Activated T-cell treated with anti-CD3 and anti-CD28 coated beads, Interleukin-2, amount 50 U/mL, for 72 hours (primary cell): ENCODE results near the gene SESN3. TPM values are rescaled to one million over a fixed set of nuclear protein-coding genes. Genes with fewer than 3 reads are reported as not detected.
A peak's percentile ranks its signal among the peaks of the same experiment; 100 is the strongest.

Experiments
- ATAC-seq, 2 donors: fragments of 150-1000 bp; cut with Tn5 transposase; replicated peaks in 1 of 2; 2 replicates each; pipeline ENCODE4 v1.10.0; 2021; ENCODE audit warnings: moderate library complexity in 2 of 2, mild to moderate bottlenecking in 1 of 2
- DNase-seq, 2 donors: peaks; one replicate each; pipeline ENCODE4 v3.0.0; 2021 to 2022; ENCODE audit warnings: mixed read lengths in 1 of 2
- H3K27ac Mint-ChIP-seq: one replicate; pipeline ENCODE4 v1.8.0; 2022; ENCODE audit warnings: mild to moderate bottlenecking, moderate library complexity, mixed read lengths
- H3K27me3 Mint-ChIP-seq: one replicate; pipeline ENCODE4 v1.8.0; 2022; ENCODE audit warnings: low read depth, mixed read lengths
- H3K36me3 Mint-ChIP-seq, 2 donors: one replicate each; pipeline ENCODE4 v1.8.0; 2022; ENCODE audit warnings: mixed read lengths in 2 of 2, mild to moderate bottlenecking in 1 of 2; ENCODE audit not compliant: insufficient read depth in 2 of 2
- H3K4me1 Mint-ChIP-seq: one replicate; pipeline ENCODE4 v1.8.0; 2022; ENCODE audit warnings: low read depth, mixed read lengths
- H3K4me3 Mint-ChIP-seq, 2 donors: one replicate each; pipeline ENCODE4 v1.8.0; 2022; ENCODE audit warnings: mild to moderate bottlenecking in 2 of 2, mixed read lengths in 2 of 2, moderate library complexity in 2 of 2
- H3K9me3 Mint-ChIP-seq, 2 donors: one replicate each; pipeline ENCODE4 v1.8.0; 2022; ENCODE audit warnings: mixed read lengths in 2 of 2
- total RNA-seq, 2 donors: library from RNA; stranded (reverse); gene quantifications; one replicate each; pipeline ENCODE4 v1.2.3, GENCODE V29; 2022

SESN3 gene
- total RNA-seq, 2 donors from 2014 or later, result 13.7 to 15.6 TPM

- Mint-ChIP-seq H3K4me1 (peaks cover 16% of the 10 kb centered on the region), H3K4me3 (no peak overlapping the region), H3K36me3 (no peaks in the 10 kb centered on the region), H3K27me3 (peaks cover 6% of the 10 kb centered on the region), H3K27ac (no peak overlapping the region), H3K9me3 (no peaks in the 10 kb centered on the region)
- DNase-seq, result no peak
- peak; percentile 24 to 41 for ATAC-seq
Observed at GRCh38 chr11:95135880-95136279, 95.1 kb downstream of the SESN3 start.

- no peak for DNase-seq
- Mint-ChIP-seq H3K27ac (no peak overlapping the region), H3K27me3 (peaks cover 6% of the 10 kb centered on the region), H3K4me1 (peaks cover 16% of the 10 kb centered on the region), H3K4me3 (no peak overlapping the region), H3K9me3 (no peaks in the 10 kb centered on the region), H3K36me3 (no peaks in the 10 kb centered on the region)
- no peak for ATAC-seq
Observed at GRCh38 chr11:95135155-95135554, 95.8 kb downstream of the SESN3 start.

GRCh38 chr11:95134491-95134890, 96.5 kb downstream of the SESN3 start:
- Mint-ChIP-seq H3K27ac (no peak overlapping the region), H3K4me3 (no peak overlapping the region), H3K36me3 (no peaks in the 10 kb centered on the region), H3K9me3 (no peaks in the 10 kb centered on the region), H3K27me3 (peaks cover 6% of the 10 kb centered on the region), H3K4me1 (peaks cover 16% of the 10 kb centered on the region)
- ATAC-seq (peak in 1 of 2 donors; percentile 69), DNase-seq (no peak)

- no peak for DNase-seq
- Mint-ChIP-seq H3K27me3 (peaks cover 6% of the 10 kb centered on the region), H3K4me1 (peaks cover 19% of the 10 kb centered on the region), H3K36me3 (peaks cover 0 to 2% of the 10 kb centered on the region in 2 donors), H3K4me3 (no peak overlapping the region), H3K27ac (no peak overlapping the region), H3K9me3 (no peaks in the 10 kb centered on the region)
- ATAC-seq, result no peak
Observed at GRCh38 chr11:95132956-95133355, 98.0 kb downstream of the SESN3 start.

GRCh38 chr11:95128602-95129001, 102.4 kb downstream of the SESN3 start:
- Mint-ChIP-seq H3K4me1 (peaks cover 8% of the 10 kb centered on the region), H3K27ac (no peak overlapping the region), H3K9me3 (no peaks in the 10 kb centered on the region), H3K36me3 (peaks cover 0 to 2% of the 10 kb centered on the region in 2 donors), H3K4me3 (no peak overlapping the region), H3K27me3 (no peaks in the 10 kb centered on the region)
- peak; percentile 18 to 52 for ATAC-seq
- no peak for DNase-seq

- H3K4me1 Mint-ChIP-seq, result peaks cover 21% of the 10 kb centered on the region
- H3K27me3 Mint-ChIP-seq, result no peaks in the 10 kb centered on the region
- peaks cover 4 to 6% of the 10 kb centered on the region in 2 donors for H3K36me3 Mint-ChIP-seq
- no peak for ATAC-seq
- no peak for DNase-seq
- no peak overlapping the region for H3K4me3 Mint-ChIP-seq
- no peak overlapping the region for H3K27ac Mint-ChIP-seq
- no peaks in the 10 kb centered on the region for H3K9me3 Mint-ChIP-seq
Observed at GRCh38 chr11:95123556-95123955, 107.4 kb downstream of the SESN3 start.

- Mint-ChIP-seq H3K4me3 (no peak overlapping the region), H3K4me1 (peaks cover 17% of the 10 kb centered on the region)
Observed at GRCh38 chr11:95121698-95122097, 109.3 kb downstream of the SESN3 start.

GRCh38 chr11:95119361-95120060, 111.5 kb downstream of the SESN3 start:
- Mint-ChIP-seq H3K27me3 (no peaks in the 10 kb centered on the region), H3K4me3 (no peak overlapping the region), H3K27ac (peak overlapping the region; percentile 31), H3K4me1 (peaks cover 17% of the 10 kb centered on the region), H3K36me3 (peaks cover 4 to 10% of the 10 kb centered on the region in 2 donors), H3K9me3 (peaks cover 1 to 4% of the 10 kb centered on the region in 2 donors)
- DNase-seq, result peak; percentile 18 to 19
- ATAC-seq, result peak; percentile 76 to 95

More at GRCh38 chr11:95121698-95122097, 109.3 kb downstream of the SESN3 start:
- Mint-ChIP-seq H3K27ac (no peak overlapping the region), H3K9me3 (peaks cover 1 to 4% of the 10 kb centered on the region in 2 donors), H3K36me3 (peaks cover 4 to 10% of the 10 kb centered on the region in 2 donors), H3K27me3 (no peaks in the 10 kb centered on the region)
- DNase-seq, result no peak
- ATAC-seq, result no peak

- Mint-ChIP-seq H3K4me1 (peaks cover 11% of the 10 kb centered on the region), H3K27ac (no peak overlapping the region), H3K36me3 (peaks cover 4 to 12% of the 10 kb centered on the region in 2 donors), H3K4me3 (no peak overlapping the region), H3K9me3 (peaks cover 1 to 4% of the 10 kb centered on the region in 2 donors), H3K27me3 (no peaks in the 10 kb centered on the region)
- DNase-seq (no peak), ATAC-seq (no peak)
Observed at GRCh38 chr11:95115597-95115996, 115.4 kb downstream of the SESN3 start.

Other genes starting within 250 kb of the SESN3 start
- not detected for gene KDM4E, start 205.9 kb downstream of the SESN3 start, total RNA-seq
- not detected for gene KDM4F, start 181.8 kb downstream of the SESN3 start, total RNA-seq
- gene SRSF8, start 164.3 kb downstream of the SESN3 start, total RNA-seq, result 10 to 100 TPM; 37.9 to 43.7 TPM
- 10 to 100 TPM; 16.1 to 20.5 TPM for gene ENDOD1, start 141.4 kb downstream of the SESN3 start, total RNA-seq